Activated CD8-positive, alpha-beta memory T cell treated with anti-CD3 and anti-CD28 coated beads, Interleukin-2, amount 50 U/mL, for 48 hours (primary cell): ENCODE measurements around the gene NLGN1.

Experiments
- DNase-seq: peaks from one replicate; pipeline ENCODE4 v3.0.0-alpha.2; 2020

Gene NLGN1

DNA sequence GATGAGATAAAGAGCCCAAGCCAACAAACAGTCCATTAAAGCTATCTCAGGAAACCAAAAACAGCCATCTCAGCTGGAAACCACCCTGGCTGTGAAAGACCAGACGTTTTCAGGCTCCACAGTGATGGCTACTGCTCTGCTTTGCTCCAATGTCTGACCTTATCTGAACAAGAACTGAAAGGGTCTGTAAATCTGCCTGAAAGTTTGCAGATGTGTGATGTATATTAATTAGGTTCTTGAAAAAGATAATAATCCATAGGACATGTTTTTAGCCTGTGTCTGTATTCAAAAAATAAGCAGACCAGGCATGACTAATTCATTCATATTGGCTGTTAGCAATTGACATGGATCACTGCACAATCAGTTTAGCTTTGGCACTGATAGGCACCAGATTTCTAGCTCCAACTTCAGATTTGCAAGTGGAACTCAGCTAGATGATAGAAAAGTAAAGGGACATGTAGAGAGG is 850.2 kb downstream of the NLGN1 start:
- DNase-seq = no peak

DNA sequence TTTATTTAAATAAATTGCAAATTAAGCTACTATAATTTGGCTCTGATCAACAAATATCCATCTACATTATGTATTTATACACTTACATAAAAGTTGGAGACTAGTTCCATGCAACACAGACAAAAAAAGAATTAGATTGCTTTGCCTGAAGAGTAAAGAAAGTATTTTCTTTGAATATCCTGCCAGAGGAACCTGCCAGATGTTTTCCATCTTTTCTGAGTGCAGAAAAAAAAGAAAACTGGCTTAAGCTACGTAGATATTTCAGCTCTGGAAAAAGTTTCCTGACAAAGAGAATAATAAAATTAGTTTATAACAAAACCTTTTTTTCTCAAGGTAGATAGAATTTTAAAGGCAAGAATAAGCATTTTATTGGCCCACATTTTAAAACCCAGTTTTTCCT is 854.1 kb downstream of the NLGN1 start:
- no peak for DNase-seq

DNA sequence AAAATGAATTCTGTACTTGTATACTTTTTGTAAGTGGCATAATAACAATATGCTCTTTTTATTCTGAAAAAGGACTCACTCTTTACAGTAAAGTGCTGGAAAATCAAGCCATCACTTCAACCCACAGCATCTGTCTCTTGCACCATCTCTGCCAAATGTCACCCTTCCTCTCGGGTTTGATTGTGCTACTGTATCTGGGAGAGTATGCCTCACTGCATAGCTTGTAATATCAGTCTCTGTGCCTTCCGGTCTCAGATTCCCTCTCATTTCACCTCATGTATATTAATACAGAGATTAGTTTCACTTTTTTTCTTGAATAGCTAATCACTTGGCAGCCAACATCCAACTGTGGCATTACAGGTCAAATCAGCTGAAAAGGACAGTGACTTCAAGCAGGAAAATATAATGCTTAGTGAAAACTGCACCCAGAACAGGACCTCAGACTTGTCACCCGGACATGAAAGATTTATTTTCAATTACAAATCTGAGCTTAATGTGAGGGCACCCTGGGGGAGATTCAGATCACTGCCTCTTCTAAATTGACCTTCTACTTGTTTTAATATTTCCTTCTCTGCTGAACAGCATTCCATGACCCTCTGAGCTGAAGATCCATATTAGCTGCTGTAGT is 855.8 kb downstream of the NLGN1 start:
- no peak for DNase-seq

DNA sequence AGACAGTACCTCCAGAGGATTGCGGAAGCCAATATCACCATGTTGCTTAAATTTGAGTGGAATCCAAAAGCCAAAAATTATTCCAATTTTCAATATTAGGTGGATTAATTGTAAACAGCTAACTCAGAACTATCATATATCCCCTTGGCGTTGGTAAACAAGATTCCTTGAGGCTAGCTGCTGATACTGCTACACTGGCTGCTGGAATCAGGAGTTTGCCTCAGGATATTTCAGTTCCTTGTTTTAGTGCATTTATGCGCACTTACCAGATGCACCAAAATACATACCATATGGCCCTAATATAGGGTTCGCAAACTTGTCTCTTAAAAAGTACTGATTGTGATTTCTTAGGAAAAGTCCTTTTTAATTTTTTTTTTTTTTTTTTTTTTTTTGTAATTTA is 856.4 kb downstream of the NLGN1 start:
- DNase-seq = no peak

DNA sequence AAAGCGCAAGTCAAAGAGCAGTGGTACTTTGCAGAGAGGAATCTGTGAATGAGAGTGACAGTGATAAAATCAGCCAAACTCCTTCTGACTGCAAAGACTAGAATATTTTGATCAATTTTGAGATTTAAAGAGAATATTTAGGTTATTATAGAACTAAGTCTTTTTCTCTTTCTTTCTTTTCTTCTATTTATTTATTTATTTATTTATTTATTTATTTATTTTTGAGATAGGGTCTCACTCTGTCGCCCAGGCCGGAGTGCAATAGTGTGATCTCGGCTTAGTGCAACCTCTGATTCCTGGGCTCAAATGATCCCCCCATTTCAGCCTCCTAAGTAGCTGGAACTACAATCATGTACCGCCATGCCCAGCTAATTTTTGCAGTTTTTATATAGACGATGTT is 857.9 kb downstream of the NLGN1 start:
- DNase-seq = no peak

DNA sequence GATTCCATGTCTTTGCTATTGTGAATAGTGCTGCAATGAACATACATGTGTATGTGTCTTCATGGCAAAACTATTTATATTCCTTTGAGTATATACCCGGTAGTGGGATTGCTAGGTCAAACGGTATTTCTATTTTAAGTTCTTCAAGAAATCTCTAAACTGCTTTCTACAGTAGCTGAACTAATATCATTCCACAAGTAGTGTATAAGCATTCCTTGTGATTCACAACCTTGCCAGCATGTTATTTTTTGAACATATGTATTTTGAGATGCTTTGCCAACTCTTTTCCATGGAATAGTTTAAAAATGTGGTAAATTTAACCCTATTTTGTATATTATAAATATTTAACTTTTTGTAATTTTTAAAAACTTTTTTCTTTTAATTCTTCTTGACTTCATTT is 868.9 kb downstream of the NLGN1 start:
- DNase-seq = no peak

DNA sequence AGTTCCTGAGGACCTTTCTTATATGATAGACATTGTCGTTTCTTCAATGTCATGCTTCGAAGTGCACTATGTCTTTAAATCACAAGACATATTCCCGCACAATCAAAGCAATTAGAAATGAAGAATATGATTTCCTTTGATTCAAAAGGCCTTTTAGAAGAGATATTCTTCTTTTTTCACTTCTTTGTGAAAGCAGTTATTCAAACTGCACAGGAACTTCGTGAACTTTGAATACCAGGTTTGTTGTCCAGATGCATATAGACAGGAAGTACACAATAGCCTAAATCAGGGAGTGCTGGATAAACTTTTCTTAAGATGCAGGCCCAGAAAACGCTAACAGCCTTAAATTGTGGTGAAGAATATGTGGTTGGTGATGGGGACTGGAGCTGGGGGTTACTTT is 870.5 kb downstream of the NLGN1 start:
- no peak for DNase-seq

DNA sequence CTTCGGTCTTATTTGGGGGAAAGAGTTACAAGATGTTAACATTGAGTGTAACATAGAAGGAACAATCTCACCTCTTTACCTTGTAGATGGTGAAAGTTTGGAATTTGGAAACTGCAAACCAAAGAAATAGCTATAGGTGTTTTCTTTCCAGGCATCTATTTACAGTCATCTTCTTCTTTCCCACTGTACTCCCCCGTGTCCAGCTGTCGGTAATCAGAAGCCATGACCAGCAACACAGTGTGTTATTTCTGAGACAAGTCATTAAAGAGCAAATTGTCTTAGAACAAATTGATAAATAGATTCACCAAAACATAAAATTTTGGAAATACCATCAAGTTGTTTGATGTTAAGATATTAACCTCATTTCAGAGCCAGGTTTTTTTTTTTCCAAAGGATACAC is 871.0 kb downstream of the NLGN1 start:
- DNase-seq = no peak

DNA sequence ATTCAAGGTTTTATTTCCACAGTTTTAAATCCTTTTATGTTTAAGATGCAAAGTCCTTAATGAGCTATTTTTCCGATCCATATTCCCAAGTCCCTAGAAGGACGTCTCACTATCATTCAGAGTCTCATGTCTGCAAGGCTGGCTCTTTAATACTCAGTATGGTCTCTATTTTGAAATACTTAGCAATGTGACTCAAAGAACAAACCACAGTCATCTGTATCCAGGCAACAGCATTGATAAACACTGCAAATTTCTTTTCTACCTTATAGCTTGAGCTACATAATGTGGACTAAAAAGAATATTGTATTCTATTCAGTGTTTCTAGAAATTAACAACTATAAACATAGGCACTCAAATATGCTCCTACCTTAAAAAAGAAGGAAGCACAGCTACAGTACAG is 873.3 kb downstream of the NLGN1 start:
- DNase-seq = no peak

DNA sequence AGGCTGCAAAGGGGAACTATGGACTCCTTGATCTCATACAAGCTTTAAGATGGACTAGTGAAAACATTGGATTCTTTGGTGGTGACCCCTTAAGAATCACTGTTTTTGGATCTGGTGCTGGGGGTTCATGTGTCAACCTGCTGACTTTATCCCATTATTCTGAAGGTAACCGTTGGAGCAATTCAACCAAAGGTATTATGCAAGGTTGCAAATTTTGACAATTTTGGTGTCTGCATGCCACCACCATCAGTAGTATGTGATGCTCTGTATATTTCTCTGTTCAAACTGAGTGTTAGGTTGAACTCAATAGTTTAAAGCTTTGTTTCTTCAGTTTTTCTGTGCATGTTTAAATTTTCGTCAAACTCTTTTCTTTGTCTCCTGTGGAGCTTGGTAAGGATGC is 877.8 kb downstream of the NLGN1 start:
- no peak for DNase-seq

DNA sequence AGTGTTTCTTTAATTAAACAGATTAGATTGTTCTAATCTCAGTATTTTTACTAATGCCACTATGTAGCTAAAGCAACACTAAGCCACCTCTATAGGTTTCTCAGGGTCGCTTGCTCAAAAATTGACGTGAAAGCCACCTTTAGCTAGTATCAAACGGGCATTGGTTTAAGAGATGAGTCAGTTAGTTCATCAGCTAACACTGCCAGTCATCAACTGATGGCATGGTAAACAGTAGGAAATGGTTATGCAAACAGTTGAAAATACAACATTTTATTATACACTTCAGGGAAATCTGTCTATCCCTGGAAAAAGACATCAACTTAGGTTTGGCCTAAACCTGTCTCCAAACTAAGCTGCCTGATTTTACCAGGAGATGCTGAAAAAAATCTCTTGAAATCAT is 879.3 kb downstream of the NLGN1 start:
- no peak for DNase-seq

DNA sequence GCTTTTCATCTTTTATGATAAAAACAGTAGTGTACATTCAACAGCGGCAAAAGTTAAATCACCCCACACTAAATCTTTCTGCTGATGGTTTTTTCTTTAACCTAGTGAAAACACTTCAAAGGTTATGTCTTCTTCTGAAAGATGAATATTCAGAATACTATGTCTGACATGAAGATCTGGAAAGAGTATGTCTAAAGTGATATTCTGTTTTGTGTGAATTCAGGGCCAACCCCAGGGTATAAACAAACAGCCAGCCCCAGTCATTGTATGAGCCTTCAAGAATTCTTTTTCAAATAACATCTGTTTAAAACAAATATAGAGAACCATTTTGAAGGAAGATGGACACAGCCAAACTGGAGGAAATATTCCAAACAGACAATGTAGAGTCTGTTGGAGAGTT is 880.5 kb downstream of the NLGN1 start:
- DNase-seq = no peak

DNA sequence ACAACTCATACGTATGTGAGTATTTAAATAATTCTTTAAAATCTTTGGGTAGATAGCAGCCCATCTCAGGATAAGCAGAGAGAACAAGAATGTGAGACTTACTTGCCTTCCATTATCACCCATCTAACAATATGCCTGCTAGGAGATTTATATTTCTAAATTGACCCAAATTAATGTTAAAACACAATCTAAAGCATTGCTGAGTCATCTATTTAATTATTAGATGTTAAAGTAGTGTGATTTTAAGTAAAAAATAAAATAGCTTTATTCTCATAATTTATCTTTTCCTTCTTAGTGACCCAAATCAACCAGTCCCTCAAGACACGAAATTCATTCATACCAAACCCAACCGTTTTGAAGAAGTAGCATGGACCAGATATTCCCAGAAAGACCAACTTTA is 882.6 kb downstream of the NLGN1 start:
- DNase-seq = no peak

DNA sequence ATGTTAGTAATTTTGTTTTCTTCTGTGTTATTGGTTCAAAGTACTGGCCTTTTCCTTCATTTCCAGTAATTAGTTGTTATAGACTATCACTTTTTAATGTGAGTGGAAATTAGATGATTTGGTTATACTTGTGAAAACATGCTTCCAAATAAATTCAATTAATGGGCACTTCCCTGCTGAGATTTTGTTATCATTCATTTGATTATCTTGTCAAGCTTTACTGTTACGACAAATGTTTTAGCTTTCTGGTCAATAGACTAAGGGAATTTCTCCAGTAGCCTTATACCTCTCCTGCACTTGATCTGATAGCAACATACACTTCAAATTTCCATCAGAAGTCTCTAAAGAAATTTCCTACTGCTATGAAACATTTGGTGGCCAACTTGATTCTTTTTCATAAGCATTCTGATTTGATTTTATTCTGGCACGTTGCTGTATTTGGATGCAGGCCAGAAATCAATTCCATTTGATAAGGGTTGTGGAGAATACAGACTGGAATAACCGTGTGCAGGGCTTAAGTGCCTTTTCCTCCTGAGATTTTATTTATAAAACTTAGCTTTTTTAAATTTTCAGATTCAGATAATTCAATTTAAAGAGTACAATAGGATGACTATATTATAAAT is 887.8 kb downstream of the NLGN1 start:
- DNase-seq = no peak

DNA sequence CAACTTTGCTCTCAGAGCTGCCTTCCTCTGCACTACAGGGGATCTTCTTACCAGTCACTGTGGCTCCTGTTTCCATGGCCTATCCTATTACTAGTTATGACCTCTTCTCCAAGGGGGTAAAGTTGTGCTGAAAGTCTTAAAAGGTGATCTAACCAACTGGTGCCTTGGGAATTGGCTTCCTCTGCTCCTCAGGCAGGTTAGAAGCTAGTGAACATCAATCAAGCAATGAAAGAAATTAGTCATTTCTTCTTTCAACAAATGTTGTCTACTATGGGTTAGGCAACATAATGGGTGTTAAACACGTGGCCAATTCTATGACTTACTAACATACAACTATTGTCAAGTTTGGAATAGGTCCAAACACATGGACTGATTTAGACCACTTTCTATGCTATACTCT is 890.2 kb downstream of the NLGN1 start:
- no peak for DNase-seq

DNA sequence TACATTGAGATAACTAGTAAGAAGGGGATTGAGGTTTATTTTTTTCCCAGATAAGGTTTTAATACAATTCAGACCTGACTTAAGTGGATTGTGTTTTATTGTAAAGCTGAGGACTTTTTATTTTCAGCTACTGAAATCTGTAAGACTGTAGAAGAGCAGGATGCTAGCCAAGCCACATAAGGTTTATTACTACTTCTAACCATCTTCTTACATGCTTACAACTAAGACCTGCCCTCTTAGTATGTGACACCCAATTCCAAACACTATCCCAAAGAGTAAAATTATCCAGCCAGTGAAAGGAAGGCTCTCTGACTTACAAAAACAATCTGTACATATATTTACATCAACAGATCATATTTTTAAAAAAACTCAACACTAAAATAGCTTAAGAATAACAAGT is 897.1 kb downstream of the NLGN1 start:
- no peak for DNase-seq

DNA sequence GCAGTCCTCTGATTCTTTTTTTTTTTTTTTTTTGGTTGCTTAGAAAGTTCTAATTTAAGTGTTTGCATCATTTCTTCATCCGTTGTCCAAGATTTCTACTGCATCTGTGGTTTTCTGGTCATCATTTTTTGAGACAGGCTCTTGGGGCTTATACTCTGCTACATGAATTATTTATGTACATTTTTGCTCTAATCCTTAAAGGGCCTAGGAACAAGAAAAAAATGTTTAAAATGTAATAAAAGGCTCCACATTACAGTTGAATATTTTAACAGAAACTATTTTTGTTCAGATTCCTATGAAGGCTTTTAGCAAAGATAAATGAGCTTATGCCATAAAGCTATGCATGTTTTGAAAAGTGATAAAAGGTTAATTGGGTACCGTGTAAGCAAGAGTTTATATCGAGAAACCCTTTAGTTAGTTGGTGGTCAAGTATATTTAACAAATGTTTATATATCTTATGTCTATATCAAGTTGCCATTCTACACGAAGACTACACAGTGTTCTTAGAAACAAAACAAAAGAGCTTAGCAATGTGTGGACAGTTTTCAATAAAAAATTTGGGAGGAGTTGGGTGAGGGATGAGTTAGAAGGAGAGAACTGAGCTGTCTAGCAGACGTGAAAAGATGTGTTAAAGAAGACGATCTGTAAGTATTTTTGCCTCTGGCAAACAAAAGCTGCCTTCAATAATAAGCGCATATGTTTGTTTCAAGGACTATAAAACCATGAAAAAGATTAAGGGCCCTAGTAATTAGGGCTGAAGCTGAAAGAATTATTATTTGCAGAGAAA is 898.0 kb downstream of the NLGN1 start:
- no peak for DNase-seq

DNA sequence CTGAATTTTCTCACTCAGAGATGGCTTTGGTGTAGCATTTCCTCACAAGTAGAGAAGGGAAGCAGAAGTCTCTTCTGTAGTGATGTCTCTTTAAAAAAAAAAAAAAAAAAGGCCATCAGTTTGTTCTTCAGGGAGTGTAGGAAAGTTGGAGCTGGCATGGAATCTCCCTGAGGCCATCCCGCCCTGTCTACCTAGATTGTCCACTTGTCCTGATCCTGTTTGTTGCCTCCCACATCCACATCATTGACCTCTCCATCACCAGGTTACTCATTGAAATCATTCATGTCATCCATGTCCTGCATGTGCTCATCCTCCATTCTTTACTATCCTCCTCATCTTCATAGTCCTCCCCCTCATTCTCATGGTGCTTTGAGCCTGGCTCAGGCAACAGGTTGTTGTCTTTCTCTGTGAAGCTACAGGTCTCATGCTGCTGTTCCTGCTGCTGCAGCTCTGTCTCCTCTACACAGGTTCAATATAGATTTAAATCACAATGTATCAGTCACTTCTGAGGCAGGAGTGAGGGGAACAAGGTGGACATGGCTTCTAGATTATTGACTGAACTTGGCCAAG is 905.3 kb downstream of the NLGN1 start:
- no peak for DNase-seq

DNA sequence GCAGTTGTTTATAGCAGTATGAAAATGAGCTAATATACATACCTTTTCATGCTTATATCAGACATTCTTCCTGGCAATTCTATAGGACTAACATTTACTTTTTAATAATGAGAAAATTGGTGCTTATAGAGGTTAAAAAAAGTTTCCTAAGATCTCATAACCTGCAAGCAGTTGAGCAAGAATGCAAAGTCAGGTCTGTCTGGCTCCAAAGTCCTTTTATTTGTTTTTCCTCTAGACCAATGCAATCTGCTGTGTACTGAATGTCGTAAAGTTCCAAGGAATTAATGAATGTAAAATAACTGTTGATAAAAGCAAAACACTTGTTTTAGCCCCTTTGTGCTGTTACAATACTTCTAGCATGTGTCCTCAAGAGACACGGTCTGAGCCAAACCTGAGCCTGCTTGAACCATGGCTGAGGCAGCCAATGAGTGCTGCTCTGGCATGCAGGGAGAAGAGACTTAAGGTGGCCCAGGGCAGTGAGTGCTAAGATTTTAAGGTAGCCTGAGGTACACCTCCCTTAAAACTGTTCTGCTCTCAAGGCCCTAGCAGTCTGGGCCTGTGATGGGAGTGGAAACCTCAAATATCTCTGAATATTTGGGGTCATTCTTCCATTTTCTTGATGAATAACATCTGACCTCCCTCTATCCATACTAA is 906.5 kb downstream of the NLGN1 start:
- no peak for DNase-seq

DNA sequence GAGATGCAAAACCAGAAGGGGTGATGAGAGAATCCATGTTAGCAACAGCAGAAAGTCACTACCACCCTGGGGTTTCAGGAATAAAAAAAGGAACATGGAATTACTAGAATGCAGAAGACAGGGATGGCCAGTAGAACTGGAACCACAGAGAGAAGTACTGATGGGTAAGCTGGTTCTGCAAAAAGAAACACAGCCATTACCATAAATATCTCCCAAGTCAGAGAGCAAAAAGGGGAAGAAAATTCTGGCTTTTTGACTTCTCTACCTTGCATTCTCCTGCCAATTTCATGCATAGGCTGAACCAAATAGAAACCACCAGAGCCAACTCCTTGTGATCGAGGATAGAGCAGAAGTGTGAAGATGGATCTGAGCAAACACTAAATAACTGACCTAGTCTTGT is 911.2 kb downstream of the NLGN1 start:
- no peak for DNase-seq

DNA sequence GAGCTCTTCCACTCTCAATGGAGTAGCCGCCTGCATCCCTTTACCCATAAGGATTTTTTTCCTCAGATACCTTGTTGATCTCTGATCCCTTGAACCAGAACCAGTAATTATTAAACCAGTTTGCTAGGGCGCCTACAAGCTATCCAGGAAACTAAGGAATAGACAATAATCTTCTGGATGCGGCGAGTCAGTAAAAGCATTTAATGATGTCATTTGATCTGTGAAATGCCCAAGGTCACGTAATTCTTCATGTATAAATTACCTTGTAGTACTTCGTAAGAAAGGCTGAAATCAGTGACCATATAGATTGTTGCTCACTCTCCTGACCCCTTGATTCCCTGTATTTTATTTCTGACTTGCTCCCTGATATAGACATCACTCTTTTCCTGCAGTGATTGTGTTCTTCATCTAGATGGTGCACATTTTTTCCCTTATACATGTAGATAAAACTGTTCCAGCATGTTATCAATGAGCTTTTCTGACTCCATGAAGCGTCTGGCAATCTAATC is 913.0 kb downstream of the NLGN1 start:
- no peak for DNase-seq

DNA sequence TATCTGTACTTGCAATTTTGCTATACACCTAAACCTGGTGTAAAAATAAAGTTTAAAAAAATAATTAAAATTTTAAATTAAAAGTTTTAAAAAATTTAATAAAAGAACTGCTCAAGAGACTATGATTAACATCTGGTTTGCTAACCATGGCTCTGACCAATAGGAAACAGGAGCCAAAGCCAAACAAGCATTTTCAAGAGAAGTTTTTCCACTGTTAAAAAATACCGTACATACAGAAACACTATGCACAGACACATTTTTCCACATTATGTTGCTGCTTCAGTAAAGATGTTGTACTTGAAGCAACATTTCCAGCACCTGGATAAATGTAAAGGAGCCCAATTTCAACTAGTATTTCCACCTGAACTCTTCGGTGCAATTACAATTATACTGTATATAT is 917.7 kb downstream of the NLGN1 start:
- DNase-seq = no peak

DNA sequence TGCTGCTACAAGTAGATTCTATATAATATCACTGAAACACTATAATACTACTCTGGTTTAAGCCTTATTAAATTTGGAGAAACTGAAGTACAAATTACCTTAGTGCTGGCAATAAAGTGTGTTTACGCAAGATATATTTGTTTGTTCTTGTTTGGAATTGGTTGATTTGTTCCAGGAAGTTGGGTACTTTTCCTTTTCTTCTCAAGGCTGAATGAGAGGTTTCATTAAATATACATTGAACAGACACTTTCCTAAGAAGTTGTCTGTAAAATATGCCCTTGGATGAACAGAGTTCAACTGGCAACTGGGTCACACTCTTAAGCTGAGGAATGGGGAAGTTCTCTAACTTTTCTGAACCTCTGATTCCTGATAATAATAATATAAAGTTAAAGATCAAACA is 919.5 kb downstream of the NLGN1 start:
- no peak for DNase-seq
